Measurements from ENCODE around the gene DGKG. TPM values are rescaled to one million over a fixed set of nuclear protein-coding genes. Genes with fewer than 3 reads are reported as not detected.

Gene DGKG
- polyA plus RNA-seq, 2 of the 4 experiments (the other 2 are of a cell fraction), result 11.5 to 13.3 TPM

- TF ChIP-seq HOXB5 (CRISPR knock-in tag; IDR thresholded peaks at IDR 0.05) (no peak), SREBF2 (IDR thresholded peaks at IDR 0.05) (no peak), JUN (IDR thresholded peaks at IDR 0.05) (no peak), FOSB (CRISPR knock-in tag; IDR thresholded peaks at IDR 0.05) (no peak), BCL3 (IDR thresholded peaks at IDR 0.05) (no peak)
Observed at GRCh38 chr3:186258968-186259367, 103.1 kb downstream of the DGKG start (continued).

DNA sequence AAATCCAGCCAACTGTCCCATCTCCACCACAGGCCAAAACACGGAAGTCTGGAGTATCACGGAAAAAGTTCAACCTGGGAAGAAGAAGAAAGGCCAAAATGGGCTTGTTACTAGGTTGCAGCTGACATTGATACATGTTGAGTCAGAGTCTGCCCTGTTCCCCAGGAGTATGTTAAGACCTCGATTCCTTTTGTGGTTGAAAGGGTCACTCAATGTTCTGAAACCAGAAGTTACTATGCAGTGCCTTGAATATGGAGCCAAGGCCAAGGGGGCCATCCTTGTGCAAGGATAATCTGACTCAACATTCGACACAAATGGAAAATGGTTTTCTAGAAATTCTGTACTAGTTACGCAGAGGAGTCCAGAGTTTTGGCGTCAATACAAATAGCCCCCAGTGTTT lies 104.2 kb downstream of the DGKG start:
- H3K4me2 ChIP-seq, result no peak overlapping the region
- no peak for ATAC-seq
- H3K27ac ChIP-seq, result no peak overlapping the region
- CTCF ChIA-PET, result interaction anchor here (2.1 to 6.1 kb wide), 5 partner anchors 9 to 283 kb away, joined by 11 to 83 read pairs (median 31); no protein-coding TSS in a partner anchor
- H3K9me3 ChIP-seq, result no peaks in the 10 kb centered on the region
- 54% methylated on average over 6 of the region's 6 CpGs for WGBS (ENCODE audit: missing lambda C conversion rate)
- POLR2A ChIA-PET, result no interaction called here
- no peaks in the 10 kb centered on the region; the same call in 2 of the 3 replicates for H3K4me1 ChIP-seq
- no peak overlapping the region for H3K4me3 ChIP-seq
- FAIRE-seq, result no peak
- TF ChIP-seq HES2 (IDR thresholded peaks at IDR 0.05), result no peak
- no peak for TF ChIP-seq KDM1A (IDR thresholded peaks at IDR 0.05; ENCODE audit: low read depth)
- no peak for TF ChIP-seq GATA3 (IDR thresholded peaks at IDR 0.05; ENCODE audit: borderline replicate concordance)
- TF ChIP-seq HMGXB4 (CRISPR knock-in tag; IDR thresholded peaks at IDR 0.05; ENCODE audit: borderline replicate concordance), result no peak
- no peak for TF ChIP-seq RAD21 (conservative IDR thresholded peaks at IDR 0.05 in 1 of 2, IDR thresholded peaks at IDR 0.05 in 1 of 2)
- no peak for TF ChIP-seq CHD4 (IDR thresholded peaks at IDR 0.05; ENCODE audit: borderline replicate concordance)
- no peak for TF ChIP-seq TP53 (CRISPR knock-in tag; IDR thresholded peaks at IDR 0.05)
- no peak for TF ChIP-seq PBX3 (IDR thresholded peaks at IDR 0.05)
- no peak for TF ChIP-seq USF2 (IDR thresholded peaks at IDR 0.05)
- TF ChIP-seq KDM5A (IDR thresholded peaks at IDR 0.05), result no peak
- TF ChIP-seq BHLHE40 (IDR thresholded peaks at IDR 0.05; ENCODE audit: low read depth, low read length), result no peak
- no peak for DNase-seq (ENCODE audit: low read depth in 1 of 2, low spot score in 1 of 2)

GRCh38 chr3:186255703-186256331 lies 106.2 kb downstream of the DGKG start:
- no peaks in the 10 kb centered on the region for H3K9me3 ChIP-seq
- H3K4me1 ChIP-seq, result no peaks in the 10 kb centered on the region; the same call in 2 of the 3 replicates
- WGBS (ENCODE audit: missing lambda C conversion rate), result 82% methylated on average over 19 of the region's 19 CpGs
- ChIA-PET POLR2A (no interaction called here), CTCF (interaction anchor here (2.5 to 5.6 kb wide), 2 partner anchors 12 to 285 kb away, joined by 12 to 31 read pairs; no protein-coding TSS in a partner anchor)
- no peak overlapping the region for H3K4me2 ChIP-seq
- DNase-seq (ENCODE audit: low read depth in 1 of 2, low spot score in 1 of 2), result no peak
- no peak overlapping the region for H3K27ac ChIP-seq
- no peak for ATAC-seq
- TF ChIP-seq BCL3 (IDR thresholded peaks at IDR 0.05), result no peak
- no peak for TF ChIP-seq CHD4 (IDR thresholded peaks at IDR 0.05; ENCODE audit: borderline replicate concordance)
- no peak for TF ChIP-seq GATA3 (IDR thresholded peaks at IDR 0.05; ENCODE audit: borderline replicate concordance)
- TF ChIP-seq, protein P1, sequence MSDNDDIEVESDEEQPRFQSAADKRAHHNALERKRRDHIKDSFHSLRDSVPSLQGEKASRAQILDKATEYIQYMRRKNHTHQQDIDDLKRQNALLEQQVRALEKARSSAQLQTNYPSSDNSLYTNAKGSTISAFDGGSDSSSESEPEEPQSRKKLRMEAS (IDR thresholded peaks at IDR 0.05), result no peak
- TF ChIP-seq MAFK (IDR thresholded peaks at IDR 0.05; ENCODE audit: partially characterized antibody), result no peak
- TF ChIP-seq, protein P2, sequence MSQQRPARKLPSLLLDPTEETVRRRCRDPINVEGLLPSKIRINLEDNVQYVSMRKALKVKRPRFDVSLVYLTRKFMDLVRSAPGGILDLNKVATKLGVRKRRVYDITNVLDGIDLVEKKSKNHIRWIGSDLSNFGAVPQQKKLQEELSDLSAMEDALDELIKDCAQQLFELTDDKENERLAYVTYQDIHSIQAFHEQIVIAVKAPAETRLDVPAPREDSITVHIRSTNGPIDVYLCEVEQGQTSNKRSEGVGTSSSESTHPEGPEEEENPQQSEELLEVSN (IDR thresholded peaks at IDR 0.05; ENCODE audit: borderline replicate concordance, low read depth), result no peak
- no peak for TF ChIP-seq FOSB (CRISPR knock-in tag; IDR thresholded peaks at IDR 0.05)
- FAIRE-seq, result no peak
- no peak overlapping the region for H3K4me3 ChIP-seq

Data from A549 (cell line).